HG03469 (cell line): Measurements from ENCODE around the gene GRIFIN.

Experiments used
- ATAC-seq: cut with Tn5 transposase; IDR thresholded peaks from one replicate; pipeline ENCODE4 v1.9.1; 2021; ENCODE audit warnings: mild to moderate bottlenecking, moderate library complexity, moderate number of reproducible peaks; ENCODE audit not compliant: unreplicated experiment

Gene GRIFIN

DNA sequence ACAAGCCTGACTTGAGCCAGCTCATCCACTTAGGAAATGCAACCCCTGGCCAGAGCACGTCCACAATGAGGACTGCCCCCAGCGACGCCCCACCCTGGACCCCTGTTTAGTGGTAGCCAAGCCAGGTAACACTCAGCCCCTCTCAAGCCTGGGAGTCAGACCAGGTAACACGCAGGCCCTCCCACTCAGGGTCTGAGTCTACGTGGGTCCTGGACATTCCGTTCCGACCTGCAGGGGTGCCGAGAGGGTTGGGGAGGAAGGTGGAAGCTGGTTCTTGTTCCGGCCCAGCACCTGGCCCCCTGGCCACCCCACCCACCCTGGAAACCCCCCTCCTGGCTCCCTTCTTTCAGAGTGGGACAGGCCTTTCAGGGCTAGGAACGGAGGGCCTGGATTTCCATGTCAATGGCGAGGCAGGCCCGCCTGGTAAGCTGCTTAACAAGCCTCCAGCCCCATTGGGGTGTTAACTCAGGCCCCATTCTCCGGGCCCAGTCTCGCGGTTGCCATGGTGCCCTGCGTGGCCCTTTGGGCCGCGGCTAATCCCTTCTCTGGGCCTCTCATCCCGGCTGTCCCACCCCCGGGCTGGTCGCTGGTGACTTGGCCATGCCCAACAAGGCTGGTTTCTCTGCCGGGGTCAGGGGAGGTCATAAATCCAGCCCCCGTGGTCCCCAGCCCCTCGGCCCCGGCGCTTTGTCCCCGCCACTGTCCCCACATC is 23.7 kb upstream of the GRIFIN start:
- ATAC-seq = no peak

DNA sequence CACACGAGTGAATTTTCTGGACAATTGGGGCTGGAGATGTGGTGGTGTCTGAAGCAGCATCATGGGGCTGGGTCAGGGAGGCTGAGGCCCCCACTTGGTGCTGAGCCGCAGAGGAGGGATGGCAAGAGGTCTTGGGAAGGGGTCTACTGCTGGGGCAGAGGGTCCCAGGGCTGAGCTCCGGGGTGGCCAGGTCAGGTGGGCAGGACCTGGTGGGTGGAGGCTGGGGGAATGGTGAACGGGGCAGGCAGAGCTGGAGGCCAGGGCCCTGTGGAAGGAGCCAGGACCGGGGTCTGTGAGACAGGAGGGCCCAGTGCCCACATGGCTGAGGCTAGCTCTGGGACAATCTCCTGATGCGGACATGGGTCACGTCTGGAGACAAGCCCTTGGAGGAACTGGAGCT is 23.0 kb upstream of the GRIFIN start:
- no peak for ATAC-seq

DNA sequence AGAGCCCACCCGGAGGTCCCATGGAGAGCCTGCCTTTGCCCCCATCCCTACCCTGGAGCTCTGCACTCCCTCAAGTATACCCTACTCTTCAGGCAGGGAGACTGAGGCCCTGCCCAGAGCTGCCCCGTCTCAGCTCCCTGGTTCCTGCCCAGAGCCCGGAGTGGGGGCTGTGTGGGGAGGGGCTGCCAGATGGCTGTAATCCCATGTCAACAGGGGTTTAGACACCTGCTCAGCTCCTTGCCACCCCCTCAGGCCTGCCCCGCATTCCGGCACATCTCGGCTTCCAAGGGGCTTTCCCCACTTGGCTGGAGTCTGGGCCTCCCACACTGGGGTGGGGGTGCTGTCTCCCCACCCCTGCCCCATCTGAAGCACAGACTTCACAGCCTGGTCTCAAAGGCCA is 22.5 kb upstream of the GRIFIN start:
- ATAC-seq = no peak

- ATAC-seq = no peak
Measured at GRCh38 chr7:2497500-2498336, 21.5 kb upstream of the GRIFIN start.

DNA sequence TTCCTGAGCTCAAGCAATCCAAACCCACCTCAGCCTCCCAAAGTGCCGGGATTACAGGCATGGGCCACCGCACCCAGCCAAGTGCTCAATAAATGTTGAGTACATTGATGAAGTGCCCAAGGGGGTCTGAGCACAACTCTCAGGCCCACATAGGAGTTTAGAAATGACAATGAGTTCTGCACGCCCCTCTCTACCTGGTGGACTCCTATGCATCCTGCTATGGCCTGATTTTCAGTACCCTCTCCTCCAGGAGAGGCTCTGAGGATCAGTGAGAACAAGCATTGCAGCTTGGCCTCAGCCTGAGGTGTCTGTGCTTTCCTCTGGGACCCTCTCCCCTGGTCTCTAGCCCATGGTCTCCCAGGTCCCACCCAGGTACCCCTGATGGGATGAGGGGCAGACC is 20.9 kb upstream of the GRIFIN start:
- no peak for ATAC-seq

GRCh38 chr7:2496375-2496774 is 20.2 kb upstream of the GRIFIN start:
- ATAC-seq = no peak

GRCh38 chr7:2495418-2496299 is 19.5 kb upstream of the GRIFIN start:
- ATAC-seq = no peak

- ATAC-seq = no peak
Measured at GRCh38 chr7:2494191-2495130, 18.3 kb upstream of the GRIFIN start.

- no peak for ATAC-seq
Measured at GRCh38 chr7:2493205-2494164, 17.3 kb upstream of the GRIFIN start.

GRCh38 chr7:2492038-2492437 is 15.8 kb upstream of the GRIFIN start:
- ATAC-seq = no peak

GRCh38 chr7:2490181-2490651 is 14.0 kb upstream of the GRIFIN start:
- ATAC-seq = no peak

GRCh38 chr7:2488681-2489080 is 12.5 kb upstream of the GRIFIN start:
- no peak for ATAC-seq

DNA sequence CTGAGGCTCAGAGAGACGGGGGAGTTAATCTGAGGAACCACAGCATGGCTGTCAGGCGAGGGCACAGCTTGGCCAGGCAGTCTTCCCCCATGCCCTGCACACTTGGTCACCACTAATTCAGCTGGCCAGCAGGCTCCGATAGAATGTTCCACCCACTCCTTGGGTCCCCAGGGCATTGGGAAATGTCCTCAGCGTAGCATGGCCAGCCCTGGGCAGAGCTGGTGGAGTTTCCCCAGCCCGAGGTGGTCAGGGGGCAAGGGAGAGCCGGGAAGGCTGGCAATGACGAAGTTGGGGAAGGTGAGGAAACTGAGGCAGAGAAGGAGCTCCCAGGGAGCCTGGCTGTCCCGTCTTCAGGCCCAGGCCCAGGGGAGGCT is 12.1 kb upstream of the GRIFIN start:
- no peak for ATAC-seq

- ATAC-seq = no peak
Measured at GRCh38 chr7:2487586-2488271, 11.5 kb upstream of the GRIFIN start.

- no peak for ATAC-seq
Measured at GRCh38 chr7:2484868-2485267, 8.7 kb upstream of the GRIFIN start.

GRCh38 chr7:2483494-2483893 is 7.3 kb upstream of the GRIFIN start:
- ATAC-seq = no peak

DNA sequence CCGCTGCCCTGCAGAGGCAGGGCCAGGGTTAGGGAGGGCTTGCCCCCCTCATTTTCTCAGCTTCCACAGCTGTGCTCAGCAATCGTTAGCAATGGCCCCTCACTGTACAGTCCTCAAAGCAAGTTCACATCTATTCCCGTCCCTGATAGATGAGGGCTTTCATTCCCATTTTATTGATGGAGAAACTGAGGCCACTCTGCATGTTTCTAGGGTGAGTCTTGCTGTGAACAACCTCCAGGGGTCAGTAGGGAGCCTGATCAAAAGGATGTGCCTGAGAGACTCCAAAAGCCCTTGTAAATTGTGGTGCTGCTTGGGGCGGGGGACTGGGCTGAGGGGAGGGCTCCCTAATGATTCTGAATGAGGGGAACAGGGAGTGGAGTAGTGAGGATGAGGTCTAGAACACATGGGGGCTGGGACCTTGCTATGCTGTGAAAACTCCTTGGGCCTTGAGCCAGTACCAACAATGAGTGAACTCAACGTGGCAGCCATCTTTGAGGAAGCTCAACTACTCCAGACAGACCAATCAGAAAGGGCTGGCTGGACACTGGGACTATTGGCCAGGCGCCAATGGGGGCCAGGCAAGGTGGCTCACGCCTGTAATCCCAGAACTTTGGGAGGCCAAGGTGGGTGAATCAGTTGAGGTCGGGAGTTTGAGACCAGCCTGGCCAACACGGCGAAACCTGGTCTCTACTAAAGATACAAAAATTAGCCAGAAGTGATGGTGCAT is 6.7 kb upstream of the GRIFIN start:
- no peak for ATAC-seq

DNA sequence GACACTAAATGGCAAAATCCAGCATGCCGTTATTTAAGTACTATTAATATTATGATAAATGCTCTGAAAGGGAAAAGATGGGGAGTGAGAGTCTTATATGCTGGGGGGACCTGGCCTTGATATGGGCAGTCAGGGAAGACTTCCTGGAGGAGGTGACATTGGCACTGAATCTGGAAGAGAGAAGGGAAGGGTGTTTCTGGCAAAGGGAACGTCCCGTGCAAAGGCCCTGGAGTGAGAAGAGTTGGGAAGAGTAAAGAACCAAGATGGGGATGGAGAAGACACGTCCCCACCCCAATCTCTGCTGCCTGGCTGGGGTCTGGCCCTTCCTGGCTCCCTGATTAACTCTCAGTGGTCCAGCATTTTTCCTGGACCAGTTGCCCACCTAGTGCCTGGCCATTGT is 5.0 kb upstream of the GRIFIN start:
- ATAC-seq = no peak
